GM18505 (cell line): Measurements from ENCODE around the gene GSTM5.
"Not testable (repeated sequence)": the region's sequence is repeated elsewhere in the genome, so short reads cannot be mapped to it uniquely, and the experiment has no call there.

Source experiments
- ATAC-seq: cut with Tn5 transposase; IDR thresholded peaks from one replicate; pipeline ENCODE4 v1.9.1; 2021; ENCODE audit not compliant: unreplicated experiment
- POLR2A ChIP-seq: IDR thresholded peaks from 4 replicates; pipeline ENCODE4 v1.6.1; 2011; ENCODE audit warnings: borderline replicate concordance; ENCODE audit not compliant: insufficient read depth, insufficient read length; ENCODE audit errors: extremely low read depth

The GSTM5 gene

GRCh38 chr1:109765896-109766615 lies 54.0 kb downstream of the GSTM5 start:
- ATAC-seq: no peak
- TF ChIP-seq POLR2A: no peak

DNA sequence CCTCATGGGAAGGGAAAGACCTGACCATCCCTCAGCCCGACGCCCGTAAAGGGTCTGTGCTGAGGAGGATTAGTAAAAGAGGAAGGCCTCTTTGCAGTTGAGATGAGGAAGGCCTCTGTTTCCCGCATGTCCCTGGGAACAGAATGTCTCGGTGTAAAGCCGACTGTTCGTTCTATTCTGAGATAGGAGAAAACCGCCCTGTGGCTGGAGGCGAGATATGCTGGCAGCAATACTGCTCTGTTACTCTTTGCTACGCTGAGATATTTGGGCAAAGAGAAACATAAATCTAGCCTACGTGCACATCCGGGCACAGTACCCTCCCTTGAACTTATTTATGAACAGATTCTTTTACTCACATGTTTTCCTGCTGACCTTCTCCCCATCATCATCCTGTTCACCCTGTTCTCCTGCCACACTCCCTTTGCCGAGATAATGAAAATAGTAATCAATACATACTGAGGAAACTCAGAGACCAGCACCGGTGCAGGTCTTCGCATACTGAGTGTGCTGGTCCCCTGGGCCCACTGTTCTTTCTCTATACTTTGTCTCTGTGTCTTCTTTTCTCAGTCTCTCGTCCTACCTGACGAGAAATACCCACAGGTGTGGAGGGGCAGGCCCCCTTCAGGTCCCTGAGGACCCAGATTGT lies 55.1 kb downstream of the GSTM5 start:
- ATAC-seq: not testable (repeated sequence)
